Measurements from ENCODE around the gene CHAF1A.

- TF ChIP-seq POLR2A (IDR thresholded peaks at IDR 0.05; ENCODE audit: low read depth, low read length) (no peak), POLR2AphosphoS5 (IDR thresholded peaks at IDR 0.05; ENCODE audit: low read depth, low read length) (no peak)
Observed at GRCh38 chr19:4393947-4394590, 8.4 kb upstream of the CHAF1A start.

All from GM12892 (cell line).